K562 (cell line): Measurements from ENCODE around the gene ILKAP. TPM values are rescaled to one million over a fixed set of nuclear protein-coding genes. Genes with fewer than 3 reads are reported as not detected.

ENCODE experiments used
- ATAC-seq: fragments of 200-7000 bp; cut with Tn5 transposase; 3 replicates; pipeline ENCODE4 v1.9.1; 2020; ENCODE audit warnings: moderate library complexity
- BruUV-seq: library from RNA; stranded (reverse); fragments of 400-500 nt; replicated peaks from 2 replicates; lab custom pipeline; 2021; lab: Mats Ljungman, UMichigan
- CTCF ChIA-PET: fragments of 300-600 bp; formaldehyde crosslinking; extraction: SDS; loops from one replicate; lab custom pipeline; 2021; ENCODE audit warnings: low intra/inter-chr PET ratio; lab: Yijun Ruan, JAX
- POLR2A ChIA-PET: fragments of 300-600, 350-650 bp; sonication (Branson Sonifier 250); formaldehyde crosslinking; extraction: SDS; loops from one replicate; lab custom pipeline; 2021; ENCODE audit warnings: antibody characterized with exemption, inconsistent platforms; lab: Yijun Ruan, JAX
- DNase-seq, 4 experiments: peaks; one replicate each; pipeline versions ENCODE4 v3.0.0 to v3.0.0-alpha.2; 2011 to 2018; ENCODE audit warnings: low spot score in 3 of 4, mixed read lengths in 3 of 4; ENCODE audit errors: extremely low read depth in 1 of 4
- FAIRE-seq: peaks from 2 replicates; lab custom pipeline; 2011; peaks lifted over from hg19 to GRCh38; lab: Jason Lieb, UNC
- H2AFZ ChIP-seq: 2 replicates; pipeline ENCODE4 v1.6.0; 2011; ENCODE audit warnings: low read depth, low read length, control low read depth, inconsistent platforms
- H3K27ac ChIP-seq: fragments of 200-600 bp; 3 replicates; pipeline ENCODE4 v1.8.0; 2011; ENCODE audit warnings: low read depth, mild to moderate bottlenecking, control low read depth, inconsistent platforms, low read length, moderate library complexity, mixed read lengths; ENCODE audit errors: extremely low read depth
- H3K27me3 ChIP-seq, 2 experiments: fragments of 300-600 bp in 1 of 2; 2 replicates in 1 of 2; 3 replicates in 1 of 2; pipeline versions ENCODE4 v1.6.0 to v1.8.0; 2011; ENCODE audit warnings: inconsistent platforms in 2 of 2, low read length in 2 of 2, mild to moderate bottlenecking in 1 of 2, mixed read lengths in 1 of 2, moderate library complexity in 1 of 2; ENCODE audit not compliant: control insufficient read depth in 2 of 2, insufficient read depth in 2 of 2
- H3K36me3 ChIP-seq: fragments of 300-600 bp; 3 replicates; pipeline ENCODE4 v1.8.0; 2011; ENCODE audit warnings: mild to moderate bottlenecking, low read length, inconsistent platforms; ENCODE audit not compliant: control insufficient read depth, insufficient read depth
- H3K4me1 ChIP-seq, 2 experiments: fragments of 200-600 bp in 1 of 2; replicated peaks in 1 of 2; 2 replicates in 1 of 2; 3 replicates in 1 of 2; pipeline versions ENCODE4 v1.5.1 to v1.8.0; 2011; ENCODE audit warnings: inconsistent platforms in 2 of 2, low read length in 2 of 2, mild to moderate bottlenecking in 1 of 2, mixed read lengths in 1 of 2, moderate library complexity in 1 of 2; ENCODE audit not compliant: control insufficient read depth in 2 of 2, insufficient read depth in 2 of 2
- H3K4me2 ChIP-seq: 2 replicates; pipeline ENCODE4 v1.6.1; 2011; ENCODE audit warnings: low read length, control low read depth, inconsistent platforms, mixed read lengths; ENCODE audit not compliant: insufficient read depth
- H3K4me3 ChIP-seq: fragments of 200-600 bp; sonication (generic), shearing (Covaris generic); 2 replicates; pipeline ENCODE4 v1.5.1; 2016; ENCODE audit warnings: control low read depth, inconsistent platforms
- H3K79me2 ChIP-seq: fragments of 200-600 bp; 3 replicates; pipeline ENCODE4 v1.8.0; 2011; ENCODE audit warnings: low read length, inconsistent platforms; ENCODE audit not compliant: control insufficient read depth, insufficient read depth
- H3K9ac ChIP-seq, 2 experiments: 2 replicates each; pipeline versions ENCODE4 v1.6.0 to v1.6.1; 2011; ENCODE audit warnings: low read depth in 2 of 2, low read length in 2 of 2, control low read depth in 1 of 2, inconsistent platforms in 1 of 2, mild to moderate bottlenecking in 1 of 2, mixed read lengths in 1 of 2; ENCODE audit not compliant: insufficient read depth in 1 of 2
- H3K9me1 ChIP-seq: one replicate; pipeline ENCODE4 v1.6.0; 2011; ENCODE audit warnings: inconsistent platforms, mild to moderate bottlenecking, low read length, moderate library complexity; ENCODE audit not compliant: control insufficient read depth, insufficient read depth
- H3K9me3 ChIP-seq: replicated peaks from 2 replicates; pipeline ENCODE4 v1.5.1; 2011; ENCODE audit warnings: low read depth, low read length, inconsistent platforms; ENCODE audit not compliant: control insufficient read depth, insufficient read depth
- H4K20me1 ChIP-seq: replicated peaks from 2 replicates; pipeline ENCODE4 v1.6.1; 2011; ENCODE audit warnings: low read length, inconsistent platforms, mixed read lengths; ENCODE audit not compliant: control insufficient read depth, insufficient read depth
- ADNP ChIP-seq: fragments of 200-800 bp; sonication (Bioruptor generic); IDR thresholded peaks from 2 replicates; pipeline ENCODE4 v1.6.1; 2016; ENCODE audit warnings: missing genetic modification characterization, missing compliant biosample characterization
- BCOR ChIP-seq: fragments of 450-650 bp; IDR thresholded peaks from 2 replicates; pipeline ENCODE4 v1.6.1; 2016
- CBX2 ChIP-seq: fragments of 200-600 bp; sonication (generic); IDR thresholded peaks from one replicate; pipeline ENCODE4 v1.6.1; 2012; ENCODE audit warnings: mild to moderate bottlenecking, low read length, inconsistent platforms; ENCODE audit not compliant: insufficient read depth, poor library complexity, severe bottlenecking
- CHD2 ChIP-seq: IDR thresholded peaks from 2 replicates; pipeline ENCODE4 v1.6.1; 2011; ENCODE audit warnings: low read depth, low read length
- E2F3 ChIP-seq: fragments of 250-450 bp; sonication (Bioruptor Pico); IDR thresholded peaks from 2 replicates; pipeline ENCODE4 v1.4.0; 2020; ENCODE audit warnings: mild to moderate bottlenecking
- FOXJ2 ChIP-seq: fragments of 200-800 bp; sonication (Bioruptor generic); IDR thresholded peaks from 2 replicates; pipeline ENCODE4 v1.6.1; 2016; ENCODE audit warnings: missing genetic modification characterization, missing compliant biosample characterization
- HDAC6 ChIP-seq: IDR thresholded peaks from 2 replicates; pipeline ENCODE4 v1.6.1; 2012; ENCODE audit warnings: low read depth, mild to moderate bottlenecking, control low read depth, inconsistent platforms, low read length, moderate library complexity
- NFXL1 ChIP-seq: fragments of 450-650 bp; formaldehyde crosslinking; IDR thresholded peaks from 2 replicates; pipeline ENCODE4 v1.4.0; 2021; ENCODE audit warnings: mild to moderate bottlenecking
- PHB ChIP-seq: fragments of 250-450 bp; sonication (Bioruptor Pico); IDR thresholded peaks from 2 replicates; pipeline ENCODE4 v1.5.0; 2021
- POLR2G ChIP-seq: fragments of 200-400 bp; formaldehyde crosslinking; IDR thresholded peaks from 2 replicates; pipeline ENCODE4 v1.6.1; 2017; ENCODE audit warnings: low read depth, mild to moderate bottlenecking, antibody characterized with exemption, low read length, moderate library complexity
- SIN3A ChIP-seq, 2 experiments: fragments of 150-350 bp in 1 of 2; IDR thresholded peaks; 2 replicates each; pipeline ENCODE4 v1.6.1; 2011 to 2016; ENCODE audit warnings: borderline replicate concordance in 2 of 2, low read depth in 2 of 2, low read length in 2 of 2, mild to moderate bottlenecking in 2 of 2, moderate library complexity in 2 of 2; ENCODE audit not compliant: control insufficient read depth in 1 of 2
- XRCC4 ChIP-seq: IDR thresholded peaks from one replicate; pipeline ENCODE4 v1.6.1; 2011; ENCODE audit not compliant: insufficient read depth, insufficient read length; ENCODE audit errors: extremely low read depth
- ZFP1 ChIP-seq: fragments of 450-650 bp; formaldehyde crosslinking; IDR thresholded peaks from 2 replicates; pipeline ENCODE4 v1.4.0; 2020; ENCODE audit warnings: mild to moderate bottlenecking, mixed read lengths
- ZNF347 ChIP-seq: fragments of 450-650 bp; formaldehyde crosslinking; IDR thresholded peaks from 2 replicates; pipeline ENCODE4 v1.4.0; 2020; ENCODE audit warnings: low read depth, mild to moderate bottlenecking, moderate library complexity
- ZNF586 ChIP-seq: fragments of 450-650 bp; formaldehyde crosslinking; conservative IDR thresholded peaks from 2 replicates; pipeline ENCODE4 v1.4.0; 2020; ENCODE audit warnings: mild to moderate bottlenecking, moderate library complexity
- ZNF766 ChIP-seq: fragments of 200-800 bp; sonication (Bioruptor generic); conservative IDR thresholded peaks from 2 replicates; pipeline ENCODE4 v1.6.1; 2016; ENCODE audit warnings: missing genetic modification characterization, missing compliant biosample characterization
- ZSCAN29 ChIP-seq: fragments of 450-650 bp; IDR thresholded peaks from 2 replicates; pipeline ENCODE4 v1.6.1; 2017
- WGBS: fragments of 100-300 bp; shearing (Covaris generic); methylation state at CpG from one replicate; pipeline ENCODE4 v1.1.6; 2016; ENCODE audit warnings: low coverage, mixed read lengths; ENCODE audit not compliant: insufficient coverage; ENCODE audit errors: missing lambda C conversion rate; 5-methylcytosine and 5-hydroxymethylcytosine counted together
- in situ Hi-C: fragments of 300-500 bp; cut with MboI; formaldehyde crosslinking; loops from 4 replicates; pipeline ENCODE4 v1.15.0; 2018; ENCODE audit warnings: inconsistent platforms, mixed read lengths
- intact Hi-C: fragments of 100-400 bp; cut with micrococcal nuclease; formaldehyde crosslinking; loops from 2 replicates; pipeline ENCODE4 v1.14.2; 2022
- polyA plus RNA-seq, 8 experiments: library from polyadenylated mRNA; depleted of rRNA in 4 of 8; stranded (reverse) in 5 of 8; unstranded in 3 of 8; fragments of >200 nt; fragmentation: Nextera tagmentation in 2 of 8; fragmentation: Illumina TruSeq in 1 of 8; extraction: Ambion mirVana in 2 of 8; extraction: Trizol in 1 of 8; gene quantifications; 2 replicates each; pipeline versions ENCODE4 v1.2.1 to v1.2.3, GENCODE V29; 2011 to 2014; ENCODE audit warnings: inconsistent platforms in 1 of 8, missing spikeins in 1 of 8
- total RNA-seq, 7 experiments: library from RNA; depleted of rRNA in 6 of 7; stranded (reverse); fragments of >200 nt in 6 of 7; fragmentation: Illumina TruSeq in 2 of 7; extraction: Trizol in 2 of 7; gene quantifications; 2 replicates each; pipeline versions ENCODE4 v1.2.1 to v1.2.3, GENCODE V29; 2011 to 2021; ENCODE audit warnings: low replicate concordance in 1 of 7

Gene ILKAP
- total and polyA plus RNA-seq, 9 of the 15 experiments (the other 6 are each of a cell fraction or from before 2014, with no cell fraction given), result 3.1 to 43.9 (median 20.7) TPM

DNA sequence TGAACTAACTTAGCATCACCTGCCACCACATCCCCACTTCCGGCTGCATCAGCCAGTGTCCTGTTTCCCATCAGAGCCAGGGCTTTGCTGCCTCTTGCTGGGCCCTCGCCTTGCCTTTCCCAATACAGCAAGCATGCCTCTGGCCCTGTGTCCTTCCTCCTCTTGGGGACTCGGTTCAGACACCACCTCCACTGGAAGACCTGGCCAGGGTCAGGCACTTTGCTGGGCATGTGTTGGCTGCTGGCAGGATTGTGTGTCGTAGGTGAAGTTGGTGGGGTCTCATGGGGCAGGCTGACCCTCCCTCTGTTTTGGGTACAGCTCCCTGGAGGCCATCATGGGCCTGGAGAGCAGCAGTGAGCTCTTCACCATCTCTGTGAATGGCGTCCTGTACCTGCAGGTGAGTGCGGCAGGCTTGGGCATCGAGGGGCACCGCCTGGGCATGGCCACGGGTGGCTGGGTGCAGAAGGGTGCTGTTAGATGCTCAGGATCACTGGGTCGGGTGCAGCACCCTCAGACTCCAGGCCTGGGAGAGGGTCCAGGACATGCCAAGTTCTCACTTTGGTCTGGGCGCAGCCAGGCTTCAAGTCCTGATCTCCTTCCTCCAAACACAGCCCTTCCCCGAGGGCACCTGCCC lies 38.1 kb downstream of the ILKAP start:
- Histone ChIP-seq H3K27me3 (no peaks in the 10 kb centered on the region), H3K4me3 (no peak overlapping the region), H3K9me1 (peaks cover 4% of the 10 kb centered on the region)
- no peak for FAIRE-seq
- in situ Hi-C loops, result no loop called here
- DNase-seq, result no peak
- TF ChIP-seq POLR2G (0 out of 2 replicates have a peak, but pooled peaks have one; percentile 32), CHD2 (no peak)
- TF ChIP-seq, all 486 proteins: peak for 1
- no TSS peak for BruUV-seq
- ChIA-PET CTCF (no interaction called here), POLR2A (interaction anchor here (0.6 to 0.9 kb wide), 2 partner anchors 18 to 21 kb away, joined by 3 read pairs; no protein-coding TSS in a partner anchor)
- ATAC-seq, result no peak
- 79% methylated on average over 9 of the region's 12 CpGs for WGBS
- Histone ChIP-seq H3K9ac (peak overlapping the region in 1 of 2 experiments; percentile 6; a peak in 1 of 4 replicates), H3K4me1 (peaks cover 33 to 52% of the 10 kb centered on the region in 2 experiments), H3K9me3 (no peaks in the 10 kb centered on the region), H3K36me3 (peaks cover 18% of the 10 kb centered on the region), H3K27ac (no peak overlapping the region), H3K79me2 (no peaks in the 10 kb centered on the region), H4K20me1 (no peaks in the 10 kb centered on the region), H2AFZ (no peak overlapping the region), H3K4me2 (no peak overlapping the region)
- intact Hi-C loops, result loop anchor here (5.0 kb wide), 1 partner anchor 72 kb away; no protein-coding TSS in a partner anchor

DNA sequence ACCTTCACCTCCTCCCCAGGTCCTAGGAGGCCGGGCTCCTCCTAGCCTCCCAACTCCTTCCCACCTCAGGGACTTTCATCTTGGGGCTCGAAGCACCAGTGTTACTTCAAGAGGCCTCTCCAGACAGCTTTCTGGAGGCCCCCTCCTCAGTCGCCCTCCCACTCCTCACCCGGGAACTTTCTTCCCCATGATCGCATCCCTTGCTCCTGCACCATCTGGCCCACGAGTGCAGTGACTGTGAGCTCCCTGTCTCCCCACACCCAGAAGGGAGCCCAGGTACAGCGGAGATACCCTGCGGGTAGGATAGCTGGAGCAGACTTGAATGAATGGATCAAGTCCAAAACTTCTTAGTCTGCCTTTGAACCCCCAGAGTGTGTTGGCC lies 38.6 kb downstream of the ILKAP start:
- H4K20me1 ChIP-seq, result no peaks in the 10 kb centered on the region
- ChIA-PET POLR2A (interaction anchor here (0.5 kb wide), 1 partner anchor 665 kb away, joined by 3 read pairs; no protein-coding TSS in a partner anchor), CTCF (no interaction called here)
- no peak overlapping the region for H3K4me2 ChIP-seq
- no peak overlapping the region for H3K27ac ChIP-seq
- no peak for DNase-seq
- intact Hi-C loops, result loop anchor here (5.0 kb wide), 1 partner anchor 72 kb away; no protein-coding TSS in a partner anchor
- no peaks in the 10 kb centered on the region for H3K79me2 ChIP-seq
- no TSS peak for BruUV-seq
- H3K9me1 ChIP-seq, result peaks cover 4% of the 10 kb centered on the region
- H2AFZ ChIP-seq, result no peak overlapping the region
- no peaks in the 10 kb centered on the region for H3K27me3 ChIP-seq
- H3K4me1 ChIP-seq, result peaks cover 27 to 55% of the 10 kb centered on the region in 2 experiments
- H3K36me3 ChIP-seq, result peaks cover 13% of the 10 kb centered on the region
- 75% methylated on average over 5 of the region's 8 CpGs for WGBS
- H3K9ac ChIP-seq, result no peak overlapping the region
- no peak for FAIRE-seq
- in situ Hi-C loops, result no loop called here
- H3K4me3 ChIP-seq, result no peak overlapping the region
- no peaks in the 10 kb centered on the region for H3K9me3 ChIP-seq
- ATAC-seq, result no peak
- no peak for TF ChIP-seq ZNF766
- no peak for TF ChIP-seq E2F3 (CRISPR knock-in tag)
- TF ChIP-seq XRCC4, result no peak
- TF ChIP-seq BCOR, result no peak
- TF ChIP-seq FOXJ2 (tag), result no peak
- TF ChIP-seq NFXL1, result no peak
- no peak for TF ChIP-seq CBX2
- no peak for TF ChIP-seq HDAC6
- TF ChIP-seq PHB (CRISPR knock-in tag), result no peak
- no peak for TF ChIP-seq ADNP (tag)
- TF ChIP-seq ZNF347 (CRISPR knock-in tag), result no peak
- TF ChIP-seq ZFP1 (CRISPR knock-in tag), result no peak
- TF ChIP-seq ZSCAN29, result no peak
- TF ChIP-seq SIN3A (IDR thresholded peaks at IDR 0.05; ENCODE audit: borderline replicate concordance in 2 of 2, control insufficient read depth in 1 of 2, low read depth in 2 of 2, low read length in 2 of 2), result no peak
- TF ChIP-seq ZNF586 (CRISPR knock-in tag), result no peak
